HG03196 (cell line): ENCODE measurements around the gene MAGEL2.

Source experiments
- ATAC-seq: cut with Tn5 transposase; IDR thresholded peaks from one replicate; pipeline ENCODE4 v1.9.1; 2021; ENCODE audit not compliant: unreplicated experiment

The MAGEL2 gene

DNA sequence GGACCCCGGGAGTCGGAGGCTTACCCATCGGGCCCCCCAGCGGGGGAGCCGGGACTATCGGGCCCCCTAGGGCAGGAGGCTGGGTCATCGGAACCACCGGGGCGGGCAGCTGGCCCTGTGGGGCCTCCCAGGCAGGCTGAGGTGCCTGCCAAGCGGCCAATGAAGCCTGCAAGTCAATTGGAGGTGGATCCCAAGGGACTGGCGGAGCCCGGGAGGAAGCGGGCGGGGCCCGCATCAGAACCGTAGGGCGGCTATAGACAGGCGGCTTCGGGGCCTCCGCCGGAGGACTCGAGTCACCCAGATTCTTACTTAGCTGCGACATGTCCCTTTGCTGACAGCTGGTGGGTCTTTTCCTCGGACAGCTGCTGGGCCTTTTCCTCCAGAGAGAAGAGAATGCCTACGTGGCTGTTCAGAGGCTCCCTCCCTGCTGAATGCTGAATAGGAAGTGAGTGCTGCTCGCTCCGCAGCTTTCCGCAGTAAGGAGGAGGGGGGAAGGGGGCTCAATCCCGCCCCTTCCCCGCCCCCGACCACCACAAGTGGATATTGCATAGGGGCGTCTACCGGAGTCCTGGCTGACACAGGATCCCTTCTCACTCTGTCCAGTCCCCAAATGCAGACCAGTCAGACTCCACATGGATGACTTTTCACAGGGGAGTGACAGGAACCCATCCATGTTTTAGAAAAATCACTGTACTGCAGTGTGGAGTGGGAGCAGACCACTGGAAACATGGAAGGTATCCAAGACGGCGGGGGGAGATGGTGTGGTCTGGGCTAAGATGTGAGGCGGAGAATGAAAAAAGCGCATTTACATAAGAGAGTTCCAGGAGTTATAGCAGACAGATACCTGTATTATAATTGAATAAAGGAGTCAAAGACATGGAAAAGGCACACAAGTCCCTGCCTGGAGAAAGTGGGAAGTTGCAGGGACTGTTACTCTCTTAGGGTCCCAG is at the start of gene MAGEL2:
Gene MAGEL2 (minus strand): TSS at position 447 of the 950 bp plus-strand sequence. CDS start 125 bp downstream, at position 322.
- no peak for ATAC-seq

DNA sequence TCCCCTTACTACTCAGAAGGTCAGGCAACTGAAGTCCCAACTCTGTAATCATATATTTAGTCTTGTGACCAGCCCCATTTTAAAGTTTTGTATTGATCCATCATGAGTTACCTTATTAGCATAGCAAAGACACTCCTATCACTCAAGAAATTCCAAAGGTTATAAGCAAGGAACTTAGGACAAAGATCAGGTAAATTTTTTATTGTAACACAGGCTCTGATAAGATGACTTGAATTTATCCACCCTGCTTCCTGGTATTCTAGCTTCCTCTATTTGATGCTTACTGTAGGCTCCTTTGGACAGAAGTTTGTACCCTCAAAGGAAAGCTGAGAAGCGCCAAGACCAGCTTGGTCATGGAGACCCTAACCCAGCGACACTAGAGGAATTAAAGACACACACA is 47.6 kb upstream of the MAGEL2 start:
- ATAC-seq, result no peak

DNA sequence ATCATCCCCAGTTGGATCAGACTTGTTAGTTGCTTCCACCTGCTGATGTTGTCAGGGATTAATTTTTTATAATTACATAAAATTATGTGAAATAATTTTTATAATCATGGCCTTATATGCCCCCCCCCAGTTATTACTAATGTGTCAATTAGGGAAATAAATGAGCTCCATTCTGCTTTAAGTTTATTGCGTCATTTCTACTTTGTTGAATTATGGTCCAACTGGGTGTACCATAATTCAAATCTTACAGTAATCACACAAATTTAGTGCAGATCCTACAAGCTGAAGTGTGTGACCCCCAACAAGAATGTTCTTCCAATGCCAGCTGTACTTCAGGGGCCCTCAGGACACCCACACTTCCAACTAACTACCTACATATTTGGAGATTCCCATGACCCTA is 46.9 kb upstream of the MAGEL2 start:
- ATAC-seq, result no peak

DNA sequence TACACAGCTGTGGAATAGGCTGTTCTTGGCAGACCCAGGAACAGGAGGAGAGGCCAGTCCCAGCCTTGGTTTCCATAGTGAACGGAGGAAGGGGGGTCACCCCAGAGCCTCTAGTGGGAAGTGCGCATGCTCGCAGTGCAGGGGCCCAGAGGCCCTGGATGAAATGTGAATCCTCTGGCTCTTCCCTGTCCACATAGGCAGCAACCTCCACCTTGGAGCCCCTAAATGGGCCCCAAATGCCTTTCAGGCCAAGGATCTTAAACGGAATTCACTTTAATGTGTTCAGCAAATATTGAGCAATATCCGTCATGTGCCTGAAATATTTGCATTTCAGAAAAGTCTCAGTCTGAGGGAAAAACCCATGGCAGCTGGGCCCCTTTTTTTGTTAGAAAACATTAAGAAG is 42.8 kb upstream of the MAGEL2 start:
- no peak for ATAC-seq

DNA sequence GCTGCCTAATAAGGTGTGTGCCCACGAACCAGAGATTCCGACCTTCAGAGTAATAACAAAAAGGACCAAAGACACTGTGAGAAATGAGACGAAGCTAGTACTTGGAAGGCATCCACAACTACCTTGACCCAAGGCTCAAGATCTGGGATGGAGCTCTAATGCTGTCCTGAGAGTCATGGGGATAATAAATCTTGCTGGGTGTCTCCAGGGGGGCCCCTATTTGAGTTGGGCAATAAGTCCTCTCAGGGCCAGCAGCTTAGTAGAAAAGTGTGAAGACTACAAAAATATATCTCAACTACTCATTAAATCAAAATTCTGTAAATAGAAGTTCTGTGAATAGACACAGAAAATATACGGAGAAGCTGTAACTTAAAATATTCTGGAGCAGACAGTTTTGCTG is 42.3 kb upstream of the MAGEL2 start:
- no peak for ATAC-seq

DNA sequence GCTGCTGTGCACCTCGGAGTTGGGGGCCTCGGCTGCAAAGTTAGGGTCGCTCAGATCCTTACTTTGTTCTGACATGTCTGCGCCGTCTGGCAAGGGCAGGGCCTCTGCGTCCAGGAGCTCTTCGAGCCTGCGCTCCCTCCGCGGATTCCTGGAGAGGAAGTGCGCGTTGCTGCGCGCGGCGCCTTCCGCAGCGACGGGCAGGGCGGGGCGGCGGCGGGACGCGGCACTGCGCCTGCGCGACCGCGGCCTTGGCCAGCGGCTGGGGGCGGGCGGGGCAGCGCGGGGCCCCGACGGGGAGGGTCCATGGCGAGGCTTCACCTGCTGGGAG is 39.4 kb upstream of the MAGEL2 start, which contains the start of gene NDN:
Gene NDN (minus strand): TSS at position 163 of the 328 bp plus-strand sequence. CDS start 88 bp downstream, at position 75.
- ATAC-seq, result no peak

DNA sequence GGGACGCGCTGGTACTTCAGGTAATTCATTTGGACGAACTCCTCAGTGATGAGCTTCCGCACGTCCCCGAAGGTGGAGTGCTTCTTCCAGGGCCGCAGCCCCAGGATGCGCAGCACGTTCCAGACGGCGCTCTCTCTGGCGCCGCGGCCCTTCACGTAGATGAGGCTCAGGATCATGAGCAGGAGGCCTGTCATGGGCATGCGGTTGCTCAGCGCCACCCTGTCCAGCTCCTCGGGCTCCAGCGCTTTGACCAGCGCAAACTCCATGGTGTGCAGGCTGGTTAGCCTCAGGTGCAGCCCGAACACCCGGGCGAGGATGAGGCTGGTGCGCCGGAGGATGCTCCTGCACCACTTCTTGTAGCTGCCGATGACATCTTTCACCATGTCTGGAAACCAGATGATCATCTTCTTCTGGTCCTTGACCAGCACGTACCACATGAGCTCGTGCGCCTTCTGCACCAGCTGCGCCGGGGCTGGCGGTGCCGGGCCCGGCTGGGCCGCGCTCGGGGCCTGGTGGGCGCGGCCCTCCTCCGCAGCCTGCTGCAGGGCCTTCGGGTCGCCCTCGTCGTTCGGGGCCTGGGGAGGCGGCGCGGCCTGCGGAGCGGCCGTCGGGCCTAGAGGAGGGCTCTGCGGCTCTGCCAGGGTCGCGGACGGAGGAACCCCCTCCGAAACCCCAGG is 38.9 kb upstream of the MAGEL2 start:
- ATAC-seq, result no peak

DNA sequence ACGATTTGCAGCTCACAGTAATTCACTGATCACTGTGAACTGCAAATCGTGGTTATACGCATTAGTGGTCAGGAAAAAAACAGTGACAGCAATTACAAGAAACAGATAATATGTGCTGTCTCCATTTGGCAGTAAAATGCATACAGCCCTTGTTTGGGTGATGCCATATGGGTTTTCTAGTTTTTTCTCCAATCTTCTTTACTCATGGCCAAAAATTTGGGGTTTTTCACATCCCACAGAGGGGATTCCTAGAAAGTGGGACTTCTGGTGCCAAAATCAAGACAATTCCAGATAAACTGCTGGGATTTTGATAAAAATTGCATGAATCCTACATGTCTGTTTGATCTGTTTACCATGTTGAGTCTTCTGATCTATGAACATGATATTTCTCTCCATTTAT is 23.8 kb upstream of the MAGEL2 start:
- no peak for ATAC-seq

DNA sequence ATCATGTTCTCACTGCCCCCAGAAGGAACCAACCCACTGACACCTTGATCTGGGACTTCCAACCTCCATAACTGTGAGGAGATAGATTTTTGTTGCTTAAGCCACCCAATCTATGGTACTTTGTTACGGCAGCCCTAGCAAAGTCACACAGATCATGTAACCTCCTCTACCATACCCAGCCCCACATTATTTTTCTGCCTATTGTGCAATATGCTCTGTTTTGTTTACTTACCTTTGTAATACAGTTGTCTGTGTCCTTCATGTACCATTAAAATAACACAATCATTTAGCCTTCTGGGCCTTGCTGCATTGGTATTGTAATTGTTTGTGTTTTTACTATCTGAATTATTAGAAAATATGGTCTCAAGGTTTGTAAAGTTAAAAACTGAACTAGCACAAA is 23.3 kb upstream of the MAGEL2 start:
- ATAC-seq, result no peak

DNA sequence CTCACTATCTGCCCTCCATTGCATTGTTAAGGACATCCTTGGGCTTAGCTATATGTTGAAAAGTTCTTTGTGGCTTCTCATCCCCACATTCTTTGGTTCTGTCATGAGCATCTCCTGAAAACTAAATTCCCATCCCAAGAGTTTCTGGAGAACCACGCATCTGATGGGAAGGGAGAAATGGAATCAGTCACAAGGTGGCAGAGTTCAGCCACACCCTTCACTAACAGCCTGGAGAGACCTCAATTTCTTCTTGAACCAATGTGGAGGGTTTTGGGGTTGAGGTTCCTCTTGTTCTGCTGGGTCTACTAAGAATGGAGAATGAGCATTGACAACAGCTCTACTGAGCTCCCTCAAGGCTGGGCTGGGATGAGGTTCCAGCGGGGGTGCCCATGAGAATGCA is 15.6 kb upstream of the MAGEL2 start:
- no peak for ATAC-seq

DNA sequence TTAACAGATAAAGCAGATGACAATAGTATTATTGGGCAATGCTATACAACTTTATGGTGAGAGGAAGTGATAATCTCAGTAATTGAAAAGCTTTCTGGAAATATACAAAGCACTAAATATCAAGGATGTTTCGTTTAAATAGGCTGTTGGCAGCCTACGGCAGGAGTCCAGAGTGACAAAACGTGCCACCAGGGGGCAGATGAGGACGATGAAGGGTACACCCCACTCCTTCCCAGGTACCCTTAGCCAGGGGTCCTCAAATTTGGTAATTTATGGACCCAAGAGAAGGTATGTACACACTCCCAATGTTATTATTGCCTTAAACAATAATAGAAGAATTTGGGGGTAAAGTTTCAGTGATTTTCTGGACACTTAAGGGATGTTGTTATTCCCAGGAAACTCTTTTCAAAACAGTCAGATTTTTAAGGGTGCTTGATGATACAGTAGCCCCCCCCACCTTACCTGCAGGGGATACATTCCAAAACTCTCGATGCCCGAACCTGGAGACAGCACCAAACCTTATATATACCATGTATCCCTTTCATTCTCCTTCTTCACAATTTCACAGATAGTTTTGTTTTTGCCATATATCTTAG is 1.4 kb upstream of the MAGEL2 start:
- ATAC-seq, result no peak

DNA sequence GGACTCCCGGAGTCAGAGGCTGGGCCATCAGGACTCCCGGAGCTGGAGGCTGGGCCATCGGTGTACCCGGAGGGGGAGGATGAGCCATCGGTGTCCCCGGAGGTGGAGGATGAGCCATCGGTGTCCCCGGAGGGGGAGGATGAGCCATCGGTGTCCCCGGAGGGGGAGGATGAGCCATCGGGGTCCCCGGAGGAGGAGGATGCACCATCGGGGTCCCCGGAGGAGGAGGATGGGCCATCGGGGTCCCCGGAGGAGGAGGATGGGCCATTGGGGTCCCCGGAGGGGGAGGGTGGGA is 719 bp downstream of the MAGEL2 start:
- ATAC-seq, result no peak

DNA sequence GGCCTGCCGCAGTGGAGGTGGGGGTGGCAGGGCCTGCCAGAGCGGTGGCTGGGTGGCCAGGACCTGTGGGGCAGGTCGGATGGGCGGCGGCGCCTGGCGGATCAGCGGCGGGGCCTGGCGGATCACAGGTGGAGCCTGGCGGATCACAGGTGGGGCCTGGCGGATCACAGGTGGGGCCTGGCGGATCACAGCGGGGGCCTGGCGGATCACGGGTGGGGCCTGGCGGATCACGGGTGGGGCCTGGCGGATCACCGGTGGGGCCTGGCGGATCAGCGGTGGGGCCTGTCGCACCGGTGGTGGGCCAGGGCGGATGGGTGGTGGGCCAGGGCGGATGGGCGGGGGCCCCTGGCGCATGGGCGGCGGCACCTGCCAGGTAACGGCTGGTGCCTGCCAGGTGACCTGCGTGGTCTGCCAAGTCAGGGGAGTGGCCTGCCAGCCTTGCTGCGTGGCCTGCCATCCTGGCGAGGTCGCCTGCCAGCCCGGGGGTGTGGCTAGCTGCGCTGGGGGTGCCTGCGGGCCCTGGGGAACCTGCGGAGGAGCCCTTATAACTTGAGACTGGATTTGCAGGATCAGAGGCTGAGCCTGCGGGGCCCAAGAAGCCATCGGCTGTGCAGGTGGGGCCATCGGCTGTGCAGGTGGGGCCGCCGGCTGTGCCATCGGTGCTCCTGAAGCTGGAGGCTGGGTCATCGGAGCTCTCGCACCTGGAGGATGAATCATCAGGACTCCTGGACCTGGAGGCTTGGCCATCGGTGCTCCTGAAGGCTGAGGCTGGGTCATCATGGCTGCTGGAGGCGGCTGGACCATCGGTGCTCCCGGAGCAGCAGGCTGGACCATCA is 1.3 kb downstream of the MAGEL2 start:
- no peak for ATAC-seq

DNA sequence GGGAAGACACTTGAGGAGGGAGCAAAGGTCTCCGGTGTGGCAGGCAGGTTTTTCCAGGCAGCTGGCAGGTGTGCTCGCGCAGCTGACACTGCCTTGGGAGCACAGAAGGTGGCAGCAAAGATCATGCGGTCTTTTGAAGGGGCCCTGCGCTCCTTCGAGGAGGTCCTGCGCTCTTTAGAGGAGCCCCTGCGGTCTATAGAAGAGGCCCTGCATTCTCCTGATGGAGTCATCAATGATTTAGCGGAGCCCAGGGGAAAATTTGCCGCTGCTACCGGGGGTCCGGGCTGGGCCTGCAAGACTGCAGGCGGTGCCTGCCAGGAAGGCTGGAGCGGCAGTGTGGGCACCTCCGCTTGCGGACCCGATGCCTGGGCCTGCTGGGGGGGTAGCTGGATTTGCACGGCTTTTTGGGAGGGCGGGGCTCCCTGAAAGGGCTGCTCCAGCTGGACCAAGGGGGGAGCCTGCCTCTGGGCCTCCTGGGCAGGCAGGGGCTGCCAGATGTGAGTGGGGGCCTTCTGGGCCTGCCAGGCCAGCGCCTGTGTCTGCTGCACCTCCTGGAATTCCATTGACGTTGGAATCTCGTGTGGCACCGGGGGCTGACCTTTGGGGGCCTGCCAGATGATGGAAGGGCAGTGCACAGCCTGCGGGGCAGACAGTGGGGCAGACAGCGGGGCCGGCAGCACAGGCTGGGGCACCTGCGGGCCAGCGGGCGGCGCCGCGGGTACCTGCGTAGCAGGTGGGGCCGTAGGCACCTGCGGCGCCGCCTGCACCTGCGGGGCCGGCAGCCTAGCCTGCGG is 2.1 kb downstream of the MAGEL2 start:
- no peak for ATAC-seq

DNA sequence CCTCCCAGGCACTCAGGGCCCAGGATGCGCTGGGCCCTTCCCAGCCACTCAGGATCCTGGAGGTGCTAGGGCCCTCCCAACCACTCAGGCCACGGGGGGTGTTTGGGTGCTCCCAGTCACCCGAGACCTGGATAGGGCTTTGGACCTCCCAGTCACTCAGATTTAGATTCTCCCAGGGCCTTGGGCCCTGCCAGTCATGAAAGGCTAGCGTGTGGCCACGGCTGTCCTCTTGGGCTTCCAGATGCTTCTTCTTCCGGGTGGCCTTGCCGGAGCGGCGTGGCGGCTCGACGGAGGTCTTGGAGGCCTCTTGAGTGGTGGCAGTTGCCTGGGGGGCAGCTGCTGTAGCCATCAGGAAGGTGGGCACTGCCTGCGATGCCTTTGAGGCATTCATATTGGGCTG is 2.8 kb downstream of the MAGEL2 start:
- ATAC-seq, result no peak

DNA sequence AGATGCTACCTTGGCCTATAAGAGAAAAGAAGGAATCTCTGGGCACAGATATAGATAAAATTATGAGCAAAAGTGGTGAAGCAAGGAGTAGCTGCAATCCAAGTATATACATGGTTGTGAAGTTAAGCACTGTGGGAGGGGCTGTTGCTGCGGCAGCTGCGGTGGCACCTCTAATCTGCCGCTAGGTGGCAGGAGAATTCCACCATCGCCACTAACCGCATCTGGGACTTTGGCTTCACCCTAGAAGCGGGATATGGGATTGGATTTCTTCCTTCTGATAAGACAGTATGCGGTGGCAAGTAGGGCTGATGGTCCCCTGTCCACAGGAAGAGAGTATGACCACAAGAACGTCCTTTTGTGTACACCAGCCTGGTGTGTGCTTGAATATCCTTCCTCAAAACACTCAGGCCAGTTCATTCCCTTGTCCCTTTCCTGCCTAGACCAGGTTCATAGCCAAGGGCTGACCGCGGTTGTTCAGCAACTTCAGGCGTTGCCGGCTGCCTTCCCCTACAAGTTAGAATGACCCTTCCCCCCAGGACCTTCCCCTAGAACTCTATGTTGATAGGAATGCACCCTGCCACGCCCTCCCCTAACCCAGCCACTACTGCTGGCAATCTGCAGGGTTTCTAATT is 5.1 kb downstream of the MAGEL2 start:
- ATAC-seq, result no peak

DNA sequence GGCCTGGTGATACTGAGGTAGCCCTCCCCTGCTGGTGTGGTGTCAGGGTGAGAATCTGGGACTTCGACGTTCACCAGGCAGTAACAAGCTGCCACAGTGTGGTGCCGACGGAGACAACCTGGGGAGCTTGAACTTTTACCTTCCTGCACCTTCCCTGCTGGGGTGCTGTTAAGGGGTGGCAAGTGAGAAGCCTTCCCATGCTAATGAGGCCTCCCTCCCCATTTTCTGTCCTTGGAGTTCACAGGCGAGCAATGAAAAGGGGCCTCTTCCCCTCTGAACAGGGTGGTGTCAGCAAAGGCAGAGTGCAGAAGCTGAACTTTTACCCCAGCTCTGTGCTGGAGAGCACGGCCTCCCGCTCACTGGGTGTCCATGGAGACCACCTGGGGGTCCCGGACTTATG is 13.5 kb downstream of the MAGEL2 start:
- no peak for ATAC-seq

DNA sequence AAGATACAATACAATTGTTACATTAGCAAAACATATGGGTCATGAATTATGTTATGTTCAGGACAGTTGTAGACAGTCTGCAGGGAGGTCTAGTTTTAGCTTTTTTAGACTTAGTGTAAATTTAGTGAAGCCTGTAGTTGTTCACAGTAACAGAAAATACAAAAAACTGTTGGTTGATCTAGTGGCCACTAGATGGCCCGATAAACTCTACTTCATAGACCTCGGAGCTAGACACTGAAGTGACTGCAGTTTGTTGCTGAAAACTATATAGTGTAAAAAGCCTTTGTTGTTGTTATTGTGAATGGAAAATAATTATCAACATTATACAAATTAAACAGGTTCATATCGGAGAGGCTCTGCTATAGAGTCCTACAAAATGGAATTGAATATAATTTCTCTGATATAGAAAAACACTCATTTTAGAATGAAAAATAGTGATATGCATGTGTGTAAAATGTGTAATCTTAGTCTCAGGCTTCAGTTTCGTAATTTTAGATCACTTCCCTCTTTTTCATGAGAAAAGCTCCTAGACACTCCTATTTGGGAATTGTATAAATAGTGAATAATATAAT is 18.3 kb downstream of the MAGEL2 start:
- no peak for ATAC-seq

DNA sequence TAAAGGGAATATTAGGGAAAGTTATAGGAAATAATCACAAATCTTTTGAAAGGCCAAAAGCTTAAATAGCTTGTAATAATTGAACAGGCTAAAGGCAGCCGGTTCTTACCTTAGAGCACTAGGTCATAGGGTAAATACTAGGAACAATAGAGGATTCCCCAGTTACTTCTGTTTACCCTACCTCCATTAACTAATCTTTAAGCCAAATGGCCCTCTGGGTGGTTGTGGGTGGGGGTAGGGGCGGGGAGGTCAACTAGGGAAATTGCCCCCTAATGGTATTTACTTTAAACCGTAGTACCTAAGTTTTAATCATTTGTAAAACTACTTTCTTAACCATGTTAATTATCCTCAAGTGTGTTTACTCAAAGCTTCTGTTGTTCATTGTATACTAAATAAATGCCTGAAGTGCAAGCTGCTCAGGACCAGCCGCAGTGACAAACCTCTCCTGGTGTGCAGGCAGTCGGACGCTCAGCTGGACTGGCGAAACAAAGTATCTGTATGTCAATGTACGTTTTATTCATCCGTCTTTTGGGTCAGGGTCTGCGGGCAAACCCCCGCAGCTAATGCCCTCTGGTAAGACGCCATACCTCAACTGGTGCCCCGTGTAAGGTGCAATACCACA is 18.9 kb downstream of the MAGEL2 start:
- no peak for ATAC-seq
